Kidney tubule cell (primary cell): Measurements from ENCODE around the gene RPL31.

Source experiments
- DNase-seq: peaks from one replicate; pipeline ENCODE4 v3.0.0-alpha.2; 2018; ENCODE audit warnings: low spot score

Gene RPL31

GRCh38 chr2:100995309-100996075, 6.6 kb upstream of the RPL31 start:
- no peak for DNase-seq

DNA sequence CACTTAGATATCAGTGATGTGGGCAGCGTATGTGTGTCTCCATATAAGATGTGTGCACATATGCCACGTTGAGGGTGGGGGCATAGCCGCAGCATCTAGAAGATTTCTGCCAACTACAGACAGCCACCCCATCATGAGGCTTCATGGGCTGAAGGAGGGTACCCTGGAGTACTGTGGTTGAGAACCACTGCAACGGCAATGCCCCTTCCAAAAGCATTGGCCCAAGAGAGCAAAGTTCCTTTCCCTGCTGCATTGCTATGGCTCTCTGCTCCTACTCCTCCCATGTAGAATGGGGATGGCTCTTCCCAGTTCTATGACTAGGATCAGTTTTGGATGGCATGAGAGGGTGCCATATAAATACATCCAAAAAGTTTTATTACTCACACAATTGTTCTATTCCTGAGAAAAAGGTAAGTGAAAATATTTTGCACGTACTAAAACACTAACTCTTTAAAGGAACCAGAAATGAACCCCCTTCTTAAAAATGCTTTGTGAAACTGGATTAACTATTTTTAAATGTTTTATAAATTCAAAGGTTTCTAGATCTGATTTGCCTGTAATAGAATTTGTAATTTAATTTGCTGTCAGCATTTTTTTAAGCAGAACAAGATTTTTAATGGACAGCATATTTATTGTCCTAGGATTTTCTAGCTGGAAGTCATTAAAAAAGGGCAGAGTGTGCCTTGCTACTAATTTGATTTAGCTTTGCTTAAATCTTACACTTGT, 4.4 kb upstream of the RPL31 start:
- no peak for DNase-seq

- DNase-seq, result no peak
Measured at GRCh38 chr2:100998235-100998573, 3.9 kb upstream of the RPL31 start.

DNA sequence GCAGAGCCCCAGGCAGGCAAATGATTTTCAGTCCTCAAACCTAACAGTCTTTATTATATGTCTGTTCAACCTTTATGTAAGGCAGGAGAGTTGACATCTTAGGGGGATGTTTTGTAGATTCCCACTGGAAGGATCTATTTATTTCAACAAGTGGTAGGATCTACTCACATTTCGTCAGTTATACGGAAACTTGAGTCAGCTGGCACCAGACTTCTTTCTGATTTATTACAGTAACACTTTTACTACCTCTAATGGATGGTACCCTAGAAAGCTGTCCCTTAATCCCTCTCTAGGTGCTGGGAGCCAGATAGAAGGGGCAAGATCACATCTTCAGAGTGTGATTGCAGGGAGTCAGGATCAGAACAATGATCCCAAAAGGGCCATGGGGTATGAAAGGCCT, 2.1 kb upstream of the RPL31 start:
- no peak for DNase-seq

GRCh38 chr2:101002562-101003277, 631 bp downstream of the RPL31 start:
- no peak for DNase-seq

DNA sequence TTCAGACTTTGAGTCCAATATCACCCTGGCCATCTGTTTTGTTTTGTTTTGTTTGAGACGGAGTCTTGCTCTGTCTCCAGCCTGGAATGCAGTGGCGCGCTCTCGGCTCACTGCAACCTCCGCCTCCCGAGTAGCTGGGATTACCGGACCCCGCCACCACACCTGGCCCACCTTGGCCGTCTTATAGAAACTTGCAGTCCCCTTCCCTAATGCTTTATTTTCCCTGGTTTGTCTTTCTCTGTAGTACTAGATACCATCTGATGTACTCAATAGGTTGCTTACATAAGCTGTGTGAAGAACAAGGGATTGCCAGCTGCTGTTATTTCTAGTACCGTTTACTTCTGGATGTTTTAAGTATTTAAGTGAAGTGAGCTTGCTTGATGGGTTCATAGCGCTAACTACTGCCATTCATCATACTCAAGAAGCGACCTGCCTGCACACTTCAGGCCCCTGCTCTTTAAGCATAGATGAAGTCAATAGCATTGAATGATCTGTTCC, 1.2 kb downstream of the RPL31 start:
- peak; percentile 35 for DNase-seq

- DNase-seq, result no peak
Measured at GRCh38 chr2:101004620-101005325, 2.7 kb downstream of the RPL31 start.

- no peak for DNase-seq
Measured at GRCh38 chr2:101006065-101006715, 4.1 kb downstream of the RPL31 start.

GRCh38 chr2:101007415-101008345, 5.6 kb downstream of the RPL31 start:
- no peak for DNase-seq

GRCh38 chr2:101011152-101011551, 9.1 kb downstream of the RPL31 start:
- DNase-seq, result no peak

GRCh38 chr2:101012054-101012705, 10.1 kb downstream of the RPL31 start:
- no peak for DNase-seq

GRCh38 chr2:101012706-101013181, 10.7 kb downstream of the RPL31 start:
- peak; percentile 53 for DNase-seq

DNA sequence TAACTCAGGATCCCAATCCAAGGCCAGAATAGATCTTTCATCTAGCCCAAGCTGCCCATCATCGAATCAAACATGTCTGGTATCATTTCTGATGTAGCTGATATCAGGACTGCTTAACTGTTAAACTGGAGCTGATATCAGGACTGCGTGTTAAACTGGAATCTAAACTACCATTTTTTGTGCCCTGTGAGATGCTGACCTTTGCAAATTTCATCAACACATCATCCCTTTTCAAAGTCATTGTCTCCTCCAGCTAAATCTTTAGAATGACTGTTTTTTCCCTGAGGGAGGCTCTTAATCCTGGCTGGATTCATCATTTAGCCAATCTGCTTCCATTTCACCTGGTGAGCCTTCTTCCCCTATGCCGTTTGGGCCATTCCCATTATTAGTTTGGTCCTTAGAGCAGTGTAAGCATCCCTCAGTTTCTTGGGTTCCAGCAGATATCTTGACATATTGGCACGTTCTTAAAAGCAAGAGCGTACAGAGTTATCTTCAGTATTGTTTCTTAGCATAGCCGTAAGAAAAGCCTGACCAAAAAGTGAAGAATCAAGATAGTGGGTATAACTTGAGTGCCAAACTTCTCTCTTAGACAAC, 12.3 kb downstream of the RPL31 start:
- DNase-seq, result no peak

GRCh38 chr2:101017371-101017770, 15.3 kb downstream of the RPL31 start:
- no peak for DNase-seq

- no peak for DNase-seq
Measured at GRCh38 chr2:101018934-101019333, 16.8 kb downstream of the RPL31 start.

DNA sequence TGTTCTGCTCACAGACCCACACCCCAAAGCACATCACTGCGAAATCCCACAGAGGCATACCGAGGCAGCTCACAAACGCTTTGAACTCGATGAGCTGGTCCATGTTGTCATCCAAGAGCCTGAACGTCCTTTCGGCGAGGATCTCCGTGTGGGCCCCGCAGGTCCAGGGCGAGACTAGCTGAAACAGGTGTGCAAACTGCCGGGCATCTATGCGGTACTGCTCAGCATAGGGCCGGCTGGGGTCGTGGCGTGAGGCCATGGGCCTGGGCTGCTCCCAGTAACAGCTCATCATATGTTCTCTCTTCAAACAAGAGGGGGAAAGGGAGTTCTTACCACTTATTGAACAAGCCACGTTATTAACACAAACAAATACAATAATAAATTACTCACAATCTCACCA, 20.1 kb downstream of the RPL31 start:
- no peak for DNase-seq

DNA sequence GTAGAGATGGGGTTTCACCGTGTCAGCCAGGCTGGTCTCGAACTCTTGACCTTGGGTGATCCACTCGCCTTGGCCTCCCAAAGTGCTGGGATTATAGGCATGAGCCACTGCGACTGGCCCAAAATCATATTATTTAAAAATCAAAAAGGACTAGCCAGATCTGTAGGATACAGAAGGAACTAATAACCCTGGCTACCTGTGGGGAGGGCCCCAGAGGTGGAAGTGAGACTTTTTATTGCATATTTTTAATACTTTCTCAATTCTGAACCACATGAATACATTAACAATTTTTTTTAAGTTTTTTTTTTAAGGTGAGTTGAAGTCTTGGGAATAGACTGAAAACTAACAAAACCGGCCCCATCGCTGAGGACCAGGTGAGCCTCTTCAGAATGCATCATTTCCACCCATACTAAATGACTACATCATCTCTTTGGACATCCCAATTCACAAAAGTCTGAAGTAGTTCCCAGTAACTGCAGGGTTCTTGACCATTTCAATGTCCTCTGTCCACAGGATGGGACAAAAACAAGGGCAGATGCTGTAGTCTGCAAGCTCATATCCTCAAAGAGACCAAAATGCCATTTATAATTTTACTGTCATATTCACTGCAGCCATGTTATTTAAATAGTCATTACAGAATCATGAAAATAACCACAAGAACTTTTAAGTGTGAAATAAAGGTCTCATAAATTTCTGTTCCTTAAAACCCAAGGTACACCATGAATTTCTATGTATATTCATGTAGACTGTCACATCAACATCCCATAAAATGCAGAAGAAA, 21.4 kb downstream of the RPL31 start:
- DNase-seq, result no peak

GRCh38 chr2:101025561-101025960, 23.5 kb downstream of the RPL31 start:
- DNase-seq, result no peak

GRCh38 chr2:101026253-101026701, 24.2 kb downstream of the RPL31 start:
- DNase-seq, result no peak
